Measurements from ENCODE around the gene DPP3. TPM values are rescaled to one million over a fixed set of nuclear protein-coding genes. Genes with fewer than 3 reads are reported as not detected.

DPP3 gene
- total RNA-seq, 4 donors from 2014 or later: 11.5 to 35.3 (median 22.4) TPM

DNA sequence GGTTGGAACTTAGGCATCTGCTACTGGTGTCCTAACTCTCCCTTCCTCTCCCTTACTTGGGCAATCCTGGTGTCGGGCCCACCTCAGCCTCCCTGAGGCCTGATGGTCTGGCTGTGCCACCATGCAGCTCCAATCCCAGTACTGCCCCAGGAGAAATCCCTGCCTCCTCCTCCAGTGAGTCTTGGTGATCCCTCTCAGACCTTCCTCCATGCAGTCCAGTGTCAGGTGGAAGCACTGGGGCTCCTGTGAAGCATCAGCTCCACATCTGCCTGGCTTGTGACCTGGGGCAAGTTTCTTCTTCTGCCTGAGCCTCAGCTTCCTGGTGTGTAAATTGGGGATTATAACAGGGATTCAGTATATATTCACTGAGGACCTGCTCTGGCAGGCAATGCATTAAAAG, 15.3 kb upstream of the DPP3 start:
- TF ChIP-seq, protein P1, sequence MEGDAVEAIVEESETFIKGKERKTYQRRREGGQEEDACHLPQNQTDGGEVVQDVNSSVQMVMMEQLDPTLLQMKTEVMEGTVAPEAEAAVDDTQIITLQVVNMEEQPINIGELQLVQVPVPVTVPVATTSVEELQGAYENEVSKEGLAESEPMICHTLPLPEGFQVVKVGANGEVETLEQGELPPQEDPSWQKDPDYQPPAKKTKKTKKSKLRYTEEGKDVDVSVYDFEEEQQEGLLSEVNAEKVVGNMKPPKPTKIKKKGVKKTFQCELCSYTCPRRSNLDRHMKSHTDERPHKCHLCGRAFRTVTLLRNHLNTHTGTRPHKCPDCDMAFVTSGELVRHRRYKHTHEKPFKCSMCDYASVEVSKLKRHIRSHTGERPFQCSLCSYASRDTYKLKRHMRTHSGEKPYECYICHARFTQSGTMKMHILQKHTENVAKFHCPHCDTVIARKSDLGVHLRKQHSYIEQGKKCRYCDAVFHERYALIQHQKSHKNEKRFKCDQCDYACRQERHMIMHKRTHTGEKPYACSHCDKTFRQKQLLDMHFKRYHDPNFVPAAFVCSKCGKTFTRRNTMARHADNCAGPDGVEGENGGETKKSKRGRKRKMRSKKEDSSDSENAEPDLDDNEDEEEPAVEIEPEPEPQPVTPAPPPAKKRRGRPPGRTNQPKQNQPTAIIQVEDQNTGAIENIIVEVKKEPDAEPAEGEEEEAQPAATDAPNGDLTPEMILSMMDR (IDR thresholded peaks at IDR 0.05): no peak
- TF ChIP-seq POLR2A (IDR thresholded peaks at IDR 0.05) (no peak), EP300 (IDR thresholded peaks at IDR 0.05) (no peak), POLR2AphosphoS5 (IDR thresholded peaks at IDR 0.05) (no peak)
- Histone ChIP-seq H3K4me3 (no peak overlapping the region), H3K9me3 (no peaks in the 10 kb centered on the region), H3K27me3 (no peaks in the 10 kb centered on the region), H3K4me1 (peaks cover 0 to 34% (median 15%) of the 10 kb centered on the region in 3 donors), H3K36me3 (peaks cover 0 to 10% of the 10 kb centered on the region in 2 donors), H3K27ac (no peak overlapping the region)
- no peak for ATAC-seq
- WGBS, 2 donors (ENCODE audit: low coverage in 1 of 2): 80 to 100% methylated on average over 1 of the region's 1 CpG

DNA sequence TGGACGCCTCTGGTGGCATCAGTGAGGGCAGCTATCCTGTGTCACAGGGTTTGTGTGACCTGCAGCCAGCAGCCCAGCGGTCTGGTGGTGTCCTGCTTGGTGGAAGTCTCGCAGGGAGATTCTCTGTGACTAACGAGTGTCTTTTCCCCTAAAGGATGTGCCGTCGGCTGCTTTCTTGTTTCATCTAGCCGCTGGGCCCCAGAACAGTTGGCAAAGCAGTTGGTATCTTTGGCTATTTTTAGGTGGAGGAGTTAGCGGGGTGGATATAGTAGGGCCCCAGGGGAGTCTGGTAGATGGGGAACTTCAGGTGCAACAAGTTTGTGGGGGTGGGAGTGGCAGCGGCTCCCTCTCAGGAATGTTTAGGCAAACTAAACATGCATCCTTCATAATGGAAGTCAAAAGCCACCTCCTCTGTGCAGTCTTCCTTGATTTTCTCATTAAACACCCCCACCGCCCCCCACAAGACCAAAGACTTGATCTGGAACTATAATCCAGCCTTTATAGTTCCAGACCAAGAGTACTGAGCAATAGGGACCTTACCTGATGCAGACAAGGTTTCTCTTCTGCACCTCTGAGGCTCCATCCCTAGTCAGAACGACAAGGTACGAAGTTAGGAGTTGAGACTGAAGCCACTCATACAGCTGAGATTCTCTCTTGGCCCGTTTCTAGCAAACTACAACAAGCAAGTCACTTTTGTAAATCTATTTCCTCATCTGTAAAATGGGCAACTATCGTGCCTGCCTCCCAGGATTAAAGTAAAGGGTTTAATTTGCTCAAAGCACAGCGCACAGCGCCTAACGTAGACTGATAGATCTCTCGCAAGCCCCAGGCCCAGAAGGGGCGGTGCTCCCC, 14.6 kb upstream of the DPP3 start:
- Histone ChIP-seq H3K36me3 (peaks cover 0 to 17% of the 10 kb centered on the region in 2 donors), H3K9me3 (no peaks in the 10 kb centered on the region), H3K27me3 (no peaks in the 10 kb centered on the region), H3K27ac (peak overlapping the region in 3 of 4 donors; percentile 83 to 92 (median 85)), H3K4me1 (peaks cover 0 to 34% (median 15%) of the 10 kb centered on the region in 3 donors), H3K4me3 (peak overlapping the region; percentile 79 to 91)
- 29 to 34% methylated on average over 7 to 8 of the region's 19 CpGs for WGBS, 2 donors (ENCODE audit: low coverage in 1 of 2)
- TF ChIP-seq, protein P1 (IDR thresholded peaks at IDR 0.05): no peak
- TF ChIP-seq POLR2A (IDR thresholded peaks at IDR 0.05): no peak
- TF ChIP-seq POLR2AphosphoS5 (IDR thresholded peaks at IDR 0.05): no peak
- no peak for TF ChIP-seq EP300 (IDR thresholded peaks at IDR 0.05)
- ATAC-seq: no peak

DNA sequence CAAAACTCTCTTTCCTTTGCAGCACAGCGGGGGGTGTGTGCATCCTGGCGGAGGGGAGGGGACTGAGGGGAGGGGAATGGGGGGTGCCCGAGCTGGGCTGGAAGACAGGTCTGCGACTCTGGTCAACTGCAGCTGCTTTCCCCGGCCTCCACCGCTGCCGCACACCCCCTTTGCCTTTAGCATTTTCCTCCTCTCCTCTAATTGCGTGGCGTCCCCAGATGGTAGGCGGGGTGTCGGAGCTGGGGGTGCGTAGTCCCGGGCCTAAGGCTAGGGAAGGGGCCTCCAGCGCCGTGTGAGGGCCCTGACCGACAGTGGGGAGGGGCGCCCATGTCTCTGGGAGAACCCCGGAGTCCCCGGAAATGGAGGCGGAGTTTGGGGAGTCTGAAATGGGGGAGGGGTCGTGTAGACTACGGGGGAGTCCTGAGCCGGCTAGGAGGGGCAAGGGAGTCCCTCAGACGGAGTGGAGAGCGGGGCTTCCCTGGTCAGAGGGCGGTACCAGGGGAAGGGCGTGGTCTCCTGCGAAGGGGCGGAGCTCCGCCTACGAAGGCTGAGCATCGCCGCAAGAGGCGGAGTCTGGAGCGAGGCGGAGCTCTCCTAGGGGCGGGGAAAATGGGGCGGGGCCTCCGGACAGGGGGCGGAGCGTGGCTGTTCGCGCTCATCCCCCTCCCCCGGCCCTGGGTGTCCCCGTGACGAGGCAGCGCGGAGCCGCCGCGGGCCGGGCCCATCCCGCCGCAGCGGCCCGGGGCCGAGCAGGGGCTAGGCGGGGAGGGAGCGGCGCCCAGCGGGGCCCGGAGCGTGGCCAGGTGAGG, 13.8 kb upstream of the DPP3 start, which contains the start of gene PELI3:
Gene PELI3 (plus strand): TSS at position 681 of the 809 bp plus-strand sequence. CDS start 1,224 bp downstream, outside the sequence.
- 0% methylated on average over 4 of the region's 63 CpGs; no CpG with 5 or more reads in 1 of the 2 donors for WGBS, 2 donors (ENCODE audit: low coverage in 1 of 2)
- no peaks in the 10 kb centered on the region for H3K27me3 ChIP-seq
- peak within 1 kb of the TSS; percentile 21 to 92 (median 84) for H3K27ac ChIP-seq
- H3K36me3 ChIP-seq: peaks cover 0 to 25% of the 10 kb centered on the region in 2 donors
- peak within 1 kb of the TSS; percentile 79 to 91 for H3K4me3 ChIP-seq
- no peaks in the 10 kb centered on the region for H3K9me3 ChIP-seq
- peaks cover 0 to 34% (median 15%) of the 10 kb centered on the region in 3 donors for H3K4me1 ChIP-seq
- TF ChIP-seq POLR2A (IDR thresholded peaks at IDR 0.05) (peak; percentile 39 to 45), EP300 (IDR thresholded peaks at IDR 0.05) (no peak), POLR2AphosphoS5 (IDR thresholded peaks at IDR 0.05) (peak; percentile 24)
- TF ChIP-seq, protein P1 (IDR thresholded peaks at IDR 0.05): peak in 1 of 4 experiments; percentile 17
- ATAC-seq: peak; percentile 95

DNA sequence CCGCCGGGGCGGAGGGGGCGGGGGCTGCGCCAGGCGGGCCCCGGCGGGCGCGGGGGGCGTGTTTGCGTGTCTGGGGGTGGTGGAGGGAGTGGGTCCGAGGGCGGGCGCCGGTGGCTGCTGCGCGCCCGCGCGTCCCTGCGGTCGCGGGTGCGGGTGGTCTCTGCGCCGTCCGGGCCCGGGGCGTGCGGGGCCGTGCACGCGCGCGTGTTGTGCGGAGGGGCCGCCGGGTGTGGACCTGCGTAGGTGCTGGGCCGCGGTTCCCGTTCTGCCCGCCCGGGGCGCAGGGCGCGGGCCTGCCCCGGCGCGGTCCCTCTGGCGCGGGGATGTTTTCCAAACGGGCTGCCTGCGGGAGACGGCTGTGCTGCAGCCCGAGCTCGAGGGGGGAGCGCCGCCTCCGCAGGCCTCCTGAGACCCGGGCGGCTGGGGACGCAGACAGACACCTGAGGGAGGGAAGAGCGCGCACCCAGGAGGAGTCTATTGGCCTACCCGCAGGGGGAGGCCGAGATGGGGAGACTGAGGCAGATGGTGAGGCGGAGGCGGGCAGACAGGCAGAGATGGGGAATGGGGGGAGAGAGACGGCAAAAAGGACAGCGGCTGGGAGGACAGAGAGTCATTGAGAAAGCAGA, 13.1 kb upstream of the DPP3 start:
- Histone ChIP-seq H3K9me3 (no peaks in the 10 kb centered on the region), H3K36me3 (peaks cover 0 to 32% of the 10 kb centered on the region in 2 donors), H3K27me3 (no peaks in the 10 kb centered on the region), H3K27ac (peak overlapping the region in 3 of 4 donors; percentile 83 to 92 (median 85)), H3K4me1 (peaks cover 0 to 34% (median 15%) of the 10 kb centered on the region in 3 donors), H3K4me3 (peak overlapping the region; percentile 79 to 91)
- peak; percentile 65 for ATAC-seq
- TF ChIP-seq POLR2A (IDR thresholded peaks at IDR 0.05) (no peak), EP300 (IDR thresholded peaks at IDR 0.05) (no peak), POLR2AphosphoS5 (IDR thresholded peaks at IDR 0.05) (no peak)
- TF ChIP-seq, protein P1 (IDR thresholded peaks at IDR 0.05): peak in 3 of 4 experiments; percentile 35 to 73 (median 68)
- 0 to 5% methylated on average over 1 to 10 of the region's 72 CpGs for whole genome bisulfite sequencing, 2 donors (ENCODE audit: low coverage in 1 of 2)

Data from gastroesophageal sphincter (tissue), 4 donors.